OCI-LY1 (cell line): ENCODE measurements around the gene SYT2.

Experiments
- H2AFZ ChIP-seq: fragments of 200-600 bp; sonication (generic), shearing (Covaris generic); 2 replicates; pipeline ENCODE4 v1.6.0; 2014; ENCODE audit warnings: antibody characterized with exemption, mild to moderate bottlenecking, low read length
- H3F3A ChIP-seq: fragments of 200-600 bp; sonication (generic), shearing (Covaris generic); 2 replicates; pipeline ENCODE4 v1.6.0; 2014; ENCODE audit warnings: mild to moderate bottlenecking, antibody characterized with exemption, low read length, moderate library complexity; ENCODE audit not compliant: insufficient read depth
- H3K27ac ChIP-seq: fragments of 200-600 bp; sonication (generic); 2 replicates; pipeline ENCODE4 v1.5.1; 2014; ENCODE audit warnings: low read length, mixed run types, mild to moderate bottlenecking, low read depth; ENCODE audit not compliant: poor library complexity, severe bottlenecking
- H3K27me3 ChIP-seq: fragments of 200-600 bp; sonication (generic); 2 replicates; pipeline ENCODE4 v1.6.0; 2014; ENCODE audit warnings: antibody characterized with exemption, mild to moderate bottlenecking, low read length, moderate library complexity; ENCODE audit not compliant: insufficient read depth
- H3K36me3 ChIP-seq: fragments of 200-600 bp; sonication (generic); 2 replicates; pipeline ENCODE4 v1.6.1; 2014; ENCODE audit warnings: mild to moderate bottlenecking, antibody characterized with exemption, low read length, moderate library complexity, mixed read lengths; ENCODE audit not compliant: insufficient read depth
- H3K4me1 ChIP-seq: fragments of 200-600 bp; sonication (generic); 2 replicates; pipeline ENCODE4 v1.5.1; 2014; ENCODE audit warnings: mild to moderate bottlenecking, low read length, moderate library complexity; ENCODE audit not compliant: insufficient read depth, severe bottlenecking
- H3K4me2 ChIP-seq: fragments of 200-600 bp; sonication (generic), shearing (Covaris generic); 2 replicates; pipeline ENCODE4 v1.6.1; 2014; ENCODE audit warnings: low read length
- H3K4me3 ChIP-seq: fragments of 200-600 bp; sonication (generic); 2 replicates; pipeline ENCODE4 v1.5.1; 2014; ENCODE audit warnings: low read length, low read depth, mild to moderate bottlenecking, mixed read lengths; ENCODE audit not compliant: poor library complexity, severe bottlenecking
- H3K79me2 ChIP-seq: fragments of 200-600 bp; shearing (Covaris generic); 2 replicates; pipeline ENCODE4 v1.6.1; 2016; ENCODE audit warnings: mixed run types, low read length, mixed read lengths; ENCODE audit not compliant: insufficient read depth
- H3K9ac ChIP-seq: fragments of 200-600 bp; sonication (generic), shearing (Covaris generic); 2 replicates; pipeline ENCODE4 v1.6.1; 2014; ENCODE audit warnings: mild to moderate bottlenecking, low read length, mixed read lengths
- H3K9me2 ChIP-seq: fragments of 200-600 bp; sonication (generic), shearing (Covaris generic); 2 replicates; pipeline ENCODE4 v1.6.1; 2014; ENCODE audit warnings: low read depth, mild to moderate bottlenecking, low read length, mixed read lengths
- H3K9me3 ChIP-seq: fragments of 200-600 bp; shearing (Covaris generic); 2 replicates; pipeline ENCODE4 v1.6.1; 2014; ENCODE audit warnings: low read length, mixed read lengths
- H4K20me1 ChIP-seq: fragments of 200-600 bp; sonication (generic), shearing (Covaris generic); 2 replicates; pipeline ENCODE4 v1.6.0; 2016; ENCODE audit warnings: mild to moderate bottlenecking, low read length; ENCODE audit not compliant: insufficient read depth
- EZH2 ChIP-seq: fragments of 200-600 bp; sonication (generic), shearing (Covaris generic); IDR thresholded peaks from 2 replicates; pipeline ENCODE4 v1.8.0; 2017; ENCODE audit warnings: borderline replicate concordance, mixed run types, mild to moderate bottlenecking, antibody characterized with exemption, low read length, moderate library complexity, mixed read lengths
- TF ChIP-seq, protein P1 (sequence below): fragments of 200-600 bp; sonication (generic), shearing (Covaris generic); IDR thresholded peaks from 2 replicates; pipeline ENCODE4 v1.5.1; 2017; ENCODE audit warnings: mild to moderate bottlenecking, antibody characterized with exemption, low read length, moderate library complexity, mixed read lengths

SYT2 gene

DNA sequence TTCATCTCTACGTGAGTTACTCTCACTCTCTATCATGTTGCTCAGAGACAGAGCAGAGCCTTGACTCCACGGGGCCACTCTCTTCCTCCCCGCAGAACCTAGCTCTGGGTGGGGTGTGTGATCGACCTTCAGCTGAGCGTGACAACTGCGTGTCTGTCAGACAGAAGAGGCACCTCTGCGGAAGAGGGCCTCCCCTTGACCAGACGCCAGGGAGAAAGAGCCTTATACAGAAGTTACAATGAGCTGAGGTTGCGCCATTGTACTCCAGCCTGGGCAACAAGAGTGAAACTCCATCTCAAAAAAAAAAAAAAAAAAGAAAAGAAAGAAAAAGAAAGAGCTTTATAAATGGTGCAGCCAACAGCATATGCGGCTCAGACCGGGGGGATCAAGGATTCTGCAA lies 22.9 kb downstream of the SYT2 start:
- no peaks in the 10 kb centered on the region for H4K20me1 ChIP-seq
- no peak overlapping the region for H3K27ac ChIP-seq
- no peaks in the 10 kb centered on the region for H3K9me2 ChIP-seq
- no peak overlapping the region for H3K4me3 ChIP-seq
- no peaks in the 10 kb centered on the region for H3K79me2 ChIP-seq
- H3F3A ChIP-seq, result no peaks in the 10 kb centered on the region
- H3K36me3 ChIP-seq, result no peaks in the 10 kb centered on the region
- TF ChIP-seq EZH2, result no peak
- TF ChIP-seq, protein P1, sequence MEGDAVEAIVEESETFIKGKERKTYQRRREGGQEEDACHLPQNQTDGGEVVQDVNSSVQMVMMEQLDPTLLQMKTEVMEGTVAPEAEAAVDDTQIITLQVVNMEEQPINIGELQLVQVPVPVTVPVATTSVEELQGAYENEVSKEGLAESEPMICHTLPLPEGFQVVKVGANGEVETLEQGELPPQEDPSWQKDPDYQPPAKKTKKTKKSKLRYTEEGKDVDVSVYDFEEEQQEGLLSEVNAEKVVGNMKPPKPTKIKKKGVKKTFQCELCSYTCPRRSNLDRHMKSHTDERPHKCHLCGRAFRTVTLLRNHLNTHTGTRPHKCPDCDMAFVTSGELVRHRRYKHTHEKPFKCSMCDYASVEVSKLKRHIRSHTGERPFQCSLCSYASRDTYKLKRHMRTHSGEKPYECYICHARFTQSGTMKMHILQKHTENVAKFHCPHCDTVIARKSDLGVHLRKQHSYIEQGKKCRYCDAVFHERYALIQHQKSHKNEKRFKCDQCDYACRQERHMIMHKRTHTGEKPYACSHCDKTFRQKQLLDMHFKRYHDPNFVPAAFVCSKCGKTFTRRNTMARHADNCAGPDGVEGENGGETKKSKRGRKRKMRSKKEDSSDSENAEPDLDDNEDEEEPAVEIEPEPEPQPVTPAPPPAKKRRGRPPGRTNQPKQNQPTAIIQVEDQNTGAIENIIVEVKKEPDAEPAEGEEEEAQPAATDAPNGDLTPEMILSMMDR, result no peak
- H3K9me3 ChIP-seq, result no peaks in the 10 kb centered on the region
- H2AFZ ChIP-seq, result no peak overlapping the region
- no peaks in the 10 kb centered on the region for H3K4me1 ChIP-seq
- no peaks in the 10 kb centered on the region for H3K27me3 ChIP-seq
- no peak overlapping the region for H3K4me2 ChIP-seq
- no peak overlapping the region for H3K9ac ChIP-seq

DNA sequence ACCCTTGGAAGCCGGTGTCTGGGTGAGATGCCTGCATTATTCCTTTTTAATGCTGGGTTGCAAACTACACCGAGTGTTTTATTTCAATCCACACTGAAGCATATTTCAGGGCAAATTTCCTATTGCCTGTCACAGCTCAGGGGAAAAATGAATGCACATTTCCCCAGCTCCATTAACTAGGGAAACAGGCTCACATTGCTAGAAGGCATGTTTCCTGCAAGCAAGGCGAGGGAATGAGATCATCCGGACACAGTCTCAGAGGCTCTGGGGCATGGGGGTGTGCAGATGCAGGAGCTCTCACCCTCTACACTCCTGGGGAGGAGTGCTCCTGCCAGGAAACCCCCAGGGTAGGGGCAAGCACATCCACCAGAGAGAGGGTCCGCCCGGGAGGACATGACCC lies 24.6 kb downstream of the SYT2 start:
- Histone ChIP-seq H3K4me1 (no peaks in the 10 kb centered on the region), H3K9me3 (no peaks in the 10 kb centered on the region), H2AFZ (no peak overlapping the region), H3K9ac (no peak overlapping the region), H3K9me2 (no peaks in the 10 kb centered on the region), H4K20me1 (no peaks in the 10 kb centered on the region), H3K27me3 (no peaks in the 10 kb centered on the region), H3F3A (no peaks in the 10 kb centered on the region), H3K4me2 (no peak overlapping the region), H3K27ac (no peak overlapping the region), H3K79me2 (no peaks in the 10 kb centered on the region), H3K36me3 (no peaks in the 10 kb centered on the region), H3K4me3 (no peak overlapping the region)
- no peak for TF ChIP-seq EZH2
- TF ChIP-seq, protein P1, result no peak

DNA sequence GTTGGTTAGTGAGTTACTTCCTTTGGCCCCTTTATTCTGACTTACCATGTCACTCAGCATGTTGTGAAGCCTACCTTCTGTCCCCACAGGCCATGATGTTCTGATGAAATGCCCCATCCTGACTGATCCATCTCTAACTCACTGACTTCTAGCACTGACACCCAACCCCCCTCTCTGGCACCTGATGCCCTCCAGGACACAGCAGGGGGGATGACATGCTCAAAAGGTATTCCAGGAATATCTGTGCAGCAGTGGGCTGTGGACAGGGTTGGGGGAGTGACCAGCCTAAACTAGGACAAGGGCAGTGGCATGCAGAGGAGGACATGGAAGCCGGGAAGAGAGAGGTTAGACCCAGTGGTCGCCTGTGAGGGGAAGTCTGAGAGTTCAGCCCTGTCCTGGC lies 25.5 kb downstream of the SYT2 start:
- Histone ChIP-seq H3K79me2 (no peaks in the 10 kb centered on the region), H3K9me3 (no peaks in the 10 kb centered on the region), H3K4me1 (no peaks in the 10 kb centered on the region), H3K9ac (no peak overlapping the region), H3F3A (no peaks in the 10 kb centered on the region), H2AFZ (no peak overlapping the region), H3K27me3 (no peaks in the 10 kb centered on the region), H3K4me2 (no peak overlapping the region), H3K27ac (no peak overlapping the region), H3K4me3 (no peak overlapping the region), H3K36me3 (no peaks in the 10 kb centered on the region), H3K9me2 (no peaks in the 10 kb centered on the region), H4K20me1 (no peaks in the 10 kb centered on the region)
- no peak for TF ChIP-seq EZH2
- TF ChIP-seq, protein P1, result no peak
